ENCODE data around the gene WRNIP1.

DNA sequence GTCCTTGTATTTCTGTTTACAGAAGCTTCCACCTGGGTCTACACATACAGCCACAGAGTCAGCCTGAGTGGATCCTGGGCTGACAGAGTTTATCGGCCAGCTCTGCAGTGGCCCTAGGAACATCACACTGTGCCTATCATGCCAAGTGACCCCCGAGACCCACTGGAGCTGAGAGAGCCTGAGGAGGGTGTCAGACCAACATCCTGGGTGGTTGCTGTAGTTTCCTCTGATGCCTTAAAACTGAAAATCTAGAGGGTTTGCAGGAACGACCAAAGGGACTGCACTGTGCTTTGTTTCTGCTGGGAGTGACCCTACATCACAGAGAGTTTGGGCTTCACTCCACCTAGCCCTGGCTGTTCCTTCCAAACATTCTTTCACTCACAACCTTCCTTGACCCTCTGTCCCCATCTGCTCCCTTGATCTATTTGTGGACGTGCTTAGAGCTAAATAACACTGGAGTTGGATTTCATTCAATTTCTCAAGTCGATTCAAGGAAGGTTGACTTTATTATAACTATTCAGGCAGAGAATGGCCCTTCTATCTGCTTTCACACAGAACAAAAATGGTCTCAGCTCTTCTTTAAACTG is 32.6 kb upstream of the WRNIP1 start:
- TF ChIP-seq, protein P1, sequence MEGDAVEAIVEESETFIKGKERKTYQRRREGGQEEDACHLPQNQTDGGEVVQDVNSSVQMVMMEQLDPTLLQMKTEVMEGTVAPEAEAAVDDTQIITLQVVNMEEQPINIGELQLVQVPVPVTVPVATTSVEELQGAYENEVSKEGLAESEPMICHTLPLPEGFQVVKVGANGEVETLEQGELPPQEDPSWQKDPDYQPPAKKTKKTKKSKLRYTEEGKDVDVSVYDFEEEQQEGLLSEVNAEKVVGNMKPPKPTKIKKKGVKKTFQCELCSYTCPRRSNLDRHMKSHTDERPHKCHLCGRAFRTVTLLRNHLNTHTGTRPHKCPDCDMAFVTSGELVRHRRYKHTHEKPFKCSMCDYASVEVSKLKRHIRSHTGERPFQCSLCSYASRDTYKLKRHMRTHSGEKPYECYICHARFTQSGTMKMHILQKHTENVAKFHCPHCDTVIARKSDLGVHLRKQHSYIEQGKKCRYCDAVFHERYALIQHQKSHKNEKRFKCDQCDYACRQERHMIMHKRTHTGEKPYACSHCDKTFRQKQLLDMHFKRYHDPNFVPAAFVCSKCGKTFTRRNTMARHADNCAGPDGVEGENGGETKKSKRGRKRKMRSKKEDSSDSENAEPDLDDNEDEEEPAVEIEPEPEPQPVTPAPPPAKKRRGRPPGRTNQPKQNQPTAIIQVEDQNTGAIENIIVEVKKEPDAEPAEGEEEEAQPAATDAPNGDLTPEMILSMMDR (conservative IDR thresholded peaks at IDR 0.05 in 1 of 2, IDR thresholded peaks at IDR 0.05 in 1 of 2; ENCODE audit: extremely low read depth in 1 of 2, insufficient read depth in 1 of 2, low read depth in 1 of 2, low read length in 2 of 2): no peak
- no peak for TF ChIP-seq EZH2 (IDR thresholded peaks at IDR 0.05; ENCODE audit: borderline replicate concordance, low read length)

All from mammary epithelial cell (primary cell).